Inflammatory macrophage treated with lipopolysaccharide for 4 hours (primary cell): ENCODE measurements around the gene KNL1.
"Not testable (repeated sequence)": the region's sequence is repeated elsewhere in the genome, so short reads cannot be mapped to it uniquely, and the experiment has no call there.

ENCODE experiments used
- DNase-seq: peaks from one replicate; pipeline ENCODE4 v3.0.0-alpha.2; 2020

KNL1 gene

GRCh38 chr15:40593588-40594428, at the start of gene KNL1:
KNL1 (plus strand) TSS chr15:40594249; CDS start chr15:40602932, 8,683 bp downstream.
- peak; percentile 91 for DNase-seq

GRCh38 chr15:40545457-40545856, 48.6 kb upstream of the KNL1 start:
- DNase-seq, result no peak

- no peak for DNase-seq
Observed at GRCh38 chr15:40548610-40549009, 45.4 kb upstream of the KNL1 start.

GRCh38 chr15:40549894-40550293, 44.2 kb upstream of the KNL1 start:
- no peak for DNase-seq

- peak; percentile 88 for DNase-seq
Observed at GRCh38 chr15:40550341-40551037, 43.6 kb upstream of the KNL1 start.

- DNase-seq, result no peak
Observed at GRCh38 chr15:40554161-40554525, 39.9 kb upstream of the KNL1 start.

GRCh38 chr15:40555876-40556275, 38.2 kb upstream of the KNL1 start:
- DNase-seq, result no peak

GRCh38 chr15:40558952-40559742, 34.9 kb upstream of the KNL1 start:
- DNase-seq, result no peak

- DNase-seq, result no peak
Observed at GRCh38 chr15:40562691-40563090, 31.4 kb upstream of the KNL1 start.

- peak; percentile 58 for DNase-seq
Observed at GRCh38 chr15:40563426-40563825, 30.6 kb upstream of the KNL1 start.

GRCh38 chr15:40564591-40565332, 29.3 kb upstream of the KNL1 start, which contains the start of gene CCDC32:
CCDC32 (minus strand) TSS chr15:40565042; CDS start chr15:40563015, 2,027 bp downstream.
- peak; percentile 99 for DNase-seq

GRCh38 chr15:40565333-40566238, 28.5 kb upstream of the KNL1 start:
- no peak for DNase-seq

GRCh38 chr15:40567111-40567510, 26.9 kb upstream of the KNL1 start:
- DNase-seq, result no peak

- peak; percentile 91 for DNase-seq
Observed at GRCh38 chr15:40569129-40569953, 24.7 kb upstream of the KNL1 start, which contains the start of gene RPUSD2. RPUSD2 (plus strand) TSS chr15:40569299; CDS start chr15:40569338, 39 bp downstream.

GRCh38 chr15:40575113-40575512, 18.9 kb upstream of the KNL1 start:
- DNase-seq, result no peak

GRCh38 chr15:40576914-40577313, 17.1 kb upstream of the KNL1 start:
- not testable (repeated sequence) for DNase-seq

GRCh38 chr15:40578892-40579291, 15.2 kb upstream of the KNL1 start:
- no peak for DNase-seq

GRCh38 chr15:40581796-40582195, 12.3 kb upstream of the KNL1 start:
- not testable (repeated sequence) for DNase-seq

- peak; percentile 41 for DNase-seq
Observed at GRCh38 chr15:40582726-40583246, 11.3 kb upstream of the KNL1 start.

GRCh38 chr15:40584191-40584590, 9.9 kb upstream of the KNL1 start:
- no peak for DNase-seq
